Neural progenitor cell (in vitro differentiated cells): Measurements from ENCODE around the gene RNF39. TPM values are rescaled to one million over a fixed set of nuclear protein-coding genes. Genes with fewer than 3 reads are reported as not detected.
A peak's percentile ranks its signal among the peaks of the same experiment; 100 is the strongest.

Experiments
- DNase-seq: peaks from one replicate; pipeline ENCODE4 v3.0.0-alpha.2; 2016; ENCODE audit warnings: low spot score
- H2AFZ ChIP-seq: fragments of 200-600 bp; sonication (generic); replicated peaks from 2 replicates; pipeline ENCODE4 v1.6.1; 2016; ENCODE audit warnings: antibody characterized with exemption
- H3F3A ChIP-seq: fragments of 200-600 bp; sonication (generic); 2 replicates; pipeline ENCODE4 v1.6.1; 2016; ENCODE audit warnings: antibody characterized with exemption, low read depth
- H3K27ac ChIP-seq: fragments of 200-600 bp; sonication (generic); 2 replicates; pipeline ENCODE4 v1.5.1; 2016; ENCODE audit warnings: mild to moderate bottlenecking
- H3K27me3 ChIP-seq: fragments of 200-600 bp; sonication (generic); 2 replicates; pipeline ENCODE4 v1.6.1; 2016; ENCODE audit warnings: mild to moderate bottlenecking, moderate library complexity
- H3K36me3 ChIP-seq: fragments of 200-600 bp; sonication (generic); 2 replicates; pipeline ENCODE4 v1.5.1; 2016
- H3K4me1 ChIP-seq: fragments of 200-600 bp; sonication (generic); 2 replicates; pipeline ENCODE4 v1.6.1; 2016; ENCODE audit warnings: mixed run types
- H3K4me2 ChIP-seq: fragments of 200-600 bp; sonication (generic); 2 replicates; pipeline ENCODE4 v1.6.1; 2016
- H3K4me3 ChIP-seq: fragments of 200-600 bp; sonication (generic); 2 replicates; pipeline ENCODE4 v1.5.1; 2016
- H3K79me2 ChIP-seq: fragments of 200-600 bp; sonication (generic); 2 replicates; pipeline ENCODE4 v1.6.1; 2016; ENCODE audit warnings: low read depth
- H3K9ac ChIP-seq: fragments of 200-600 bp; sonication (generic); 2 replicates; pipeline ENCODE4 v1.6.1; 2016
- H3K9me3 ChIP-seq: fragments of 200-600 bp; sonication (generic); 2 replicates; pipeline ENCODE4 v1.5.1; 2016; ENCODE audit warnings: low read depth
- H4K20me1 ChIP-seq: fragments of 200-600 bp; sonication (generic); 2 replicates; pipeline ENCODE4 v1.6.1; 2016; ENCODE audit warnings: low read depth
- H3K27ac Mint-ChIP-seq: 3 replicates; pipeline ENCODE4 v1.8.0; 2021; ENCODE audit warnings: mixed read lengths
- H3K27me3 Mint-ChIP-seq: 2 replicates; pipeline ENCODE4 v1.8.0; 2022; ENCODE audit warnings: low read depth, mild to moderate bottlenecking, inconsistent platforms, moderate library complexity, mixed read lengths; ENCODE audit not compliant: insufficient read depth
- H3K36me3 Mint-ChIP-seq: 3 replicates; pipeline ENCODE4 v1.8.0; 2021; ENCODE audit warnings: mixed read lengths
- H3K4me1 Mint-ChIP-seq: 3 replicates; pipeline ENCODE4 v1.8.0; 2021; ENCODE audit warnings: mixed read lengths
- H3K4me3 Mint-ChIP-seq: 3 replicates; pipeline ENCODE4 v1.8.0; 2021; ENCODE audit warnings: mild to moderate bottlenecking, moderate library complexity, mixed read lengths
- H3K9me3 Mint-ChIP-seq: 3 replicates; pipeline ENCODE4 v1.8.0; 2020; ENCODE audit warnings: mixed read lengths
- EZH2 ChIP-seq: fragments of 200-600 bp; sonication (generic); IDR thresholded peaks from 2 replicates; pipeline ENCODE4 v1.6.1; 2017; ENCODE audit warnings: antibody characterized with exemption, mild to moderate bottlenecking, moderate library complexity
- EZH2phosphoT487 ChIP-seq: fragments of 200-600 bp; sonication (generic); IDR thresholded peaks from 2 replicates; pipeline ENCODE4 v1.6.1; 2017; ENCODE audit warnings: antibody characterized with exemption
- total RNA-seq: library from RNA; depleted of rRNA; stranded (reverse); fragments of >200 nt; gene quantifications from 2 replicates; pipeline ENCODE4 v1.2.3, GENCODE V29; 2015; ENCODE audit warnings: low replicate concordance
- TF ChIP-seq, protein P1 (sequence below): fragments of 200-600 bp; sonication (generic); IDR thresholded peaks from 2 replicates; pipeline ENCODE4 v1.5.1; 2017; ENCODE audit warnings: antibody characterized with exemption, mild to moderate bottlenecking

The RNF39 gene
- total RNA-seq, 1 donor from 2014 or later, result not detected

DNA sequence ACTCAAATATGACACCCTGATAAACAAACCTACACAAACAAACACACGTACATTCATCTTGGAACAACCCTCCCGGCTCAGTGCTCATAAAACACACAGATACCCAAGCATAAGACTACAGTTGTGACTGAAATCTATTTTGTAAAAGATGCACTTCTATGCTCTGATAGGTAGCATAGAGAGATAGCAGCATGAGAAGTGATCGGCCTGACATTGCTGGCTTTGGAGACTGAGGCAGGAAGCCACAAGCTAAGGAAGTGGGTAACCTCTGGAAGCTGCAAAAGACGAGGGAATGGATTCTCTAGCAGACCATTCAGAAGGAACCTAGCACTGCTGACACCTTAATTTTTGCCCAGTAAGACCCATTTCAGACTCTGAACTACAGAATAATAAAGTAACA is 1.6 kb upstream of the RNF39 start:
- Histone ChIP-seq H3K4me2 (no peak overlapping the region), H3F3A (peaks cover 7% of the 10 kb centered on the region), H3K4me3 (no peak overlapping the region), H3K4me1 (peaks cover 10% of the 10 kb centered on the region), H3K27me3 (peaks cover 82% of the 10 kb centered on the region), H3K9ac (no peak overlapping the region), H4K20me1 (no peaks in the 10 kb centered on the region), H3K9me3 (no peaks in the 10 kb centered on the region), H3K36me3 (no peaks in the 10 kb centered on the region), H2AFZ (no peak overlapping the region), H3K27ac (no peak overlapping the region), H3K79me2 (no peaks in the 10 kb centered on the region)
- Mint-ChIP-seq H3K27ac (no peak overlapping the region), H3K4me3 (no peak overlapping the region), H3K36me3 (no peaks in the 10 kb centered on the region), H3K27me3 (peaks cover 53% of the 10 kb centered on the region), H3K4me1 (peaks cover 8% of the 10 kb centered on the region), H3K9me3 (peaks cover 1% of the 10 kb centered on the region)
- no peak for TF ChIP-seq EZH2phosphoT487
- TF ChIP-seq EZH2, result no peak
- TF ChIP-seq, protein P1, sequence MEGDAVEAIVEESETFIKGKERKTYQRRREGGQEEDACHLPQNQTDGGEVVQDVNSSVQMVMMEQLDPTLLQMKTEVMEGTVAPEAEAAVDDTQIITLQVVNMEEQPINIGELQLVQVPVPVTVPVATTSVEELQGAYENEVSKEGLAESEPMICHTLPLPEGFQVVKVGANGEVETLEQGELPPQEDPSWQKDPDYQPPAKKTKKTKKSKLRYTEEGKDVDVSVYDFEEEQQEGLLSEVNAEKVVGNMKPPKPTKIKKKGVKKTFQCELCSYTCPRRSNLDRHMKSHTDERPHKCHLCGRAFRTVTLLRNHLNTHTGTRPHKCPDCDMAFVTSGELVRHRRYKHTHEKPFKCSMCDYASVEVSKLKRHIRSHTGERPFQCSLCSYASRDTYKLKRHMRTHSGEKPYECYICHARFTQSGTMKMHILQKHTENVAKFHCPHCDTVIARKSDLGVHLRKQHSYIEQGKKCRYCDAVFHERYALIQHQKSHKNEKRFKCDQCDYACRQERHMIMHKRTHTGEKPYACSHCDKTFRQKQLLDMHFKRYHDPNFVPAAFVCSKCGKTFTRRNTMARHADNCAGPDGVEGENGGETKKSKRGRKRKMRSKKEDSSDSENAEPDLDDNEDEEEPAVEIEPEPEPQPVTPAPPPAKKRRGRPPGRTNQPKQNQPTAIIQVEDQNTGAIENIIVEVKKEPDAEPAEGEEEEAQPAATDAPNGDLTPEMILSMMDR, result no peak
- DNase-seq, result no peak

DNA sequence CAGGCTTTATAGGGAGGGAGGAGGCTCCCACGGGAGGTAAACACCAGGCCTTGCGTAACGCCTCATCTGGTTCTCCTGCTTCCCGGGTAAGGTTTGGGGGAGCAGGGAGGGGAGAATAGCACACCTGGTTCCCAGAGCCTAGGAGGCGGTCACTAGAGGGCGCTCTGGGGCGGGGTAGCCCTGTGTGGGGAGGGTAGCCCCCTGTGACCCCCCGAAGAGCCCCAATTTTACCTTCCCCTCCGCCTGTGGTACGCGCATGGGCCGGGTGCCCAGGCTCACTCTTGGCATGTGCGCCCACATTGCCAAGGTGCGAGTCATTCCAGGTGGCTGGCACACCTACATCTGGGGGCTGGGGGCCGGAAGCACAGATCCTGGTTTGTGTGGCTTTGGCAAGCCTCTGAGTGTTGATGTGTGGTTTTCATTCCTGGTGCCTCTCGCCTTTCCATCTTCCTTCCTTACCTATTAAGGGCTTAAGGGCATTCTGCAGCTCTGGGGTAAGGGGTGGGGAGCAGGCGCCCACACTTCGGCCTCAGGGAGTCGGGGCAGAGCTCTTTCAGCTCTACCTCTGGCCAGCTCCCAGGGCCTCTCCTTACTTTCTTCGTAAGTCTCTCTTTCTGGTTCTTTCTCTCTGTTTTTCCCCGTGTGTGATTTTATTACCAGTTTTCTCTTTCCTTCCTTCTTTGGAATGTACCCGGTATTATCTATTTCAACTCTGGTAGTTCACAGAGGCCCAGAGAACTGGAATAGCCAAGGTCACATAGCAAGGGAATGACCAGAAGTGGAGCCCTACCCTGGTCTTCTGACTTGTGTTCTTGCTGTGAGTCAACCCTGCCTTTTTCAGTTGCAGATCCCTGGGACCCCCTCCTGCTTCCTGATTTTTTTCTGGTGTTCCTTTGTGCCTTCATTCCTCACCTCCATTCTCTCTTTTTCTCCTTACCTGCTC is 492 bp upstream of the RNF39 start:
- H3K27me3 Mint-ChIP-seq, result peaks cover 62% of the 10 kb centered on the region
- peak overlapping the region; percentile 91 for H2AFZ ChIP-seq

DNA sequence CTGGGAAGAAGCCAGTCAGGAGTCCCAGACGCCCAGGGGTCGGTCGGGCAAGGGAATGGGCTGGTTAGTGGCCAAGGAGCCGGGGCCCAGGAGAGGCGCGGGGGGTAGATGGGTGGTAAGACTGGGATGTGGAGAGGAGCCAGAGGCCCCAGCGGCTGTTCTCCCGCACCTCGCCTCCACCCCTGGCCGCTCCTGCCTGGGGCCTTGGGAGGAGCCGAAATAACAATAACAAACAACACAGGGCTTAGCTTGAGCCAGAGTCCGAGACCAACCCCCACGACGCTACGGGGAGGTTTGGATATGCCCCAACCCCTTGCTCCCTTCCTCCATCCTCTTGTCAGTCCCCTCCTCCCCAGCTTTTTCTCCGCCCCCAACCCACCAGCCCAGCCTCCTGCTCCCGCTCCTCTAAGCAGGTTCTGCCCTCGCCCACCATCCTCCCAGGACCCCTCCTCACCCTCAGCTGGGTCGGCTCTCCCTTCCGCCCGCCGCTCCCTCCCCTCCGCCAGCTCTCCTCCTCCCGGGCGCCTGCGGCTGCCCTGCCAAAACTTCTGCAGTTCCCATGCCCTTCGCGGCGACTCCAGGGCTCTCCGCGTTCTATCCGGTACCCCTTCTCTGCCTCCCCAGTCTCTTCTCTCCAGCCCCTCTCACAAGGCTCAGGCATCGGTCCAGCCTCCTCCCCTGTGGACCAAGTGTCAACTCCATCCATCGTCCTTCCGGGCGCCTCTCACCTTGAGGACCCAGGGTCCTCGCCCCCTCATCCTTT is 1.1 kb downstream of the RNF39 start:
- no peaks in the 10 kb centered on the region for H3K79me2 ChIP-seq
- H3K4me2 ChIP-seq, result peak overlapping the region; percentile 96
- H3K36me3 ChIP-seq, result no peaks in the 10 kb centered on the region
- Mint-ChIP-seq H3K36me3 (peaks cover 15% of the 10 kb centered on the region), H3K4me3 (peak overlapping the region; percentile 80), H3K27ac (no peak overlapping the region), H3K9me3 (peaks cover 8% of the 10 kb centered on the region), H3K27me3 (peaks cover 72% of the 10 kb centered on the region), H3K4me1 (peaks cover 17% of the 10 kb centered on the region)
- H3K27me3 ChIP-seq, result peaks cover 100% of the 10 kb centered on the region
- H3F3A ChIP-seq, result peaks cover 15% of the 10 kb centered on the region
- no peaks in the 10 kb centered on the region for H3K9me3 ChIP-seq
- H3K9ac ChIP-seq, result no peak overlapping the region
- TF ChIP-seq EZH2 (no peak), EZH2phosphoT487 (no peak)
- TF ChIP-seq, protein P1, result no peak
- no peak overlapping the region for H3K27ac ChIP-seq
- H4K20me1 ChIP-seq, result no peaks in the 10 kb centered on the region
- peak overlapping the region; percentile 61 for H3K4me3 ChIP-seq
- DNase-seq, result peak; percentile 62
- peak overlapping the region; percentile 91 for H2AFZ ChIP-seq
- peaks cover 17% of the 10 kb centered on the region for H3K4me1 ChIP-seq

More for the DNA sequence above, 492 bp upstream of the RNF39 start:
- no peak overlapping the region for H3K27ac Mint-ChIP-seq
- Histone ChIP-seq H3K36me3 (no peaks in the 10 kb centered on the region), H3K79me2 (no peaks in the 10 kb centered on the region), H3K9me3 (no peaks in the 10 kb centered on the region), H3K27ac (no peak overlapping the region), H3K4me1 (peaks cover 17% of the 10 kb centered on the region), H4K20me1 (no peaks in the 10 kb centered on the region), H3K9ac (no peak overlapping the region), H3K27me3 (peaks cover 94% of the 10 kb centered on the region), H3F3A (peaks cover 7% of the 10 kb centered on the region), H3K4me2 (peak overlapping the region; percentile 96), H3K4me3 (peak overlapping the region; percentile 61)
- H3K4me1 Mint-ChIP-seq, result peaks cover 12% of the 10 kb centered on the region
- TF ChIP-seq EZH2 (no peak), EZH2phosphoT487 (no peak)
- TF ChIP-seq, protein P1, result peak; percentile 75
- peak; percentile 59 for DNase-seq
- H3K9me3 Mint-ChIP-seq, result peaks cover 8% of the 10 kb centered on the region
- peak overlapping the region; percentile 80 for H3K4me3 Mint-ChIP-seq
- peaks cover 5% of the 10 kb centered on the region for H3K36me3 Mint-ChIP-seq
